Fibroblast of the aortic adventitia (primary cell): ENCODE measurements around the gene GLT1D1. TPM values are rescaled to one million over a fixed set of nuclear protein-coding genes. Genes with fewer than 3 reads are reported as not detected.
A peak's percentile ranks its signal among the peaks of the same experiment; 100 is the strongest.

Experiments used
- DNase-seq: peaks from one replicate; pipeline ENCODE4 v3.0.0-alpha.2; 2010; ENCODE audit warnings: low read depth
- H3K4me3 ChIP-seq: 2 replicates; pipeline ENCODE4 v1.5.1; 2011; ENCODE audit warnings: low read depth, mild to moderate bottlenecking, control low read depth, low read length, moderate library complexity
- CTCF ChIP-seq: IDR thresholded peaks from 2 replicates; pipeline ENCODE4 v1.5.1; 2011; ENCODE audit warnings: mild to moderate bottlenecking, low read length, control low read depth, inconsistent platforms; ENCODE audit not compliant: insufficient read depth
- total RNA-seq: library from RNA; depleted of rRNA; stranded (reverse); fragments of >200 nt; gene quantifications from 2 replicates; pipeline ENCODE4 v1.2.3, GENCODE V29; 2012; ENCODE audit warnings: low replicate concordance

The GLT1D1 gene
- total RNA-seq, 1 donor: not detected

- no peak for DNase-seq
- no peak overlapping the region for H3K4me3 ChIP-seq
- no peak for TF ChIP-seq CTCF
These were observed 61.8 kb downstream of the GLT1D1 start for GRCh38 chr12:128914908-128915563.

- H3K4me3 ChIP-seq: no peak overlapping the region
- DNase-seq: no peak
- no peak for TF ChIP-seq CTCF
These were observed 63.1 kb downstream of the GLT1D1 start for GRCh38 chr12:128916425-128916824.

DNA sequence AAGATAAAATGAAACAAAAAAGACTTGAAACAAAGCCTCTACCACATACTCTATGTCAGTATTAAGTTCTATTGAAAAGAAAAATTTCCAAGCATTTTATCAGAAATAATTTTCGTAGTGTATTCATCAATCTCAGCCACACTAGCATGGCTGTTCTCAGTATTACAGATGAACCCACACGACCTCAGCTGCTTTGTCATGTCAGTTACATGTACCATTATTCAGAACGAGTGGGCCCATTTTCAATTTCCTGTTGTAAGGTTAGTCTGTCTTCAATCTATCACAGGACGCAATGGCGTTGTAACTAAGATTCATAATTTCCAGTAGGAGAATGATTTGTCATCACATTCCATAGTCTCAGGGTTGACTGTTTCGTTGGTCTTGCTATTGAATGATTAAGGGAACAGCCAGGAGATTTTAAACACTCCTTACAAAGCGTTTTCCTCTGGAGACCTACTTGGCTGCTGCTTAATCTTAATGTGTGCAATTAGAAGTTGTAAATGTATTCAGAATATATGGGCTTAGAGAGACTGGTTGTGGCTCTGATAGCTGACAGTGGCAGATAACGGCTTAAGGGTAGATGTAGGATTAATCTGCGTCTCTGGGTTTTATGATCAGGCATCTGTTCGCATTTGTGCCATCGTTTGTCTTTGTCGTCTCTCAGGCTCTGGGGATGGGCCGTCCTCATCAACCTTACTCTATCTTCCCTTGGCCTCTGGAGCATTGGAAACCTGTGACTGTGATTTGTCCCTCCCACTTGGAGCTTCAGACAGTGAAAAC is 65.4 kb downstream of the GLT1D1 start:
- no peak for DNase-seq
- no peak for TF ChIP-seq CTCF
- no peak overlapping the region for H3K4me3 ChIP-seq

GRCh38 chr12:128920468-128920867 is 67.2 kb downstream of the GLT1D1 start:
- H3K4me3 ChIP-seq: no peak overlapping the region
- no peak for TF ChIP-seq CTCF
- peak; percentile 15 for DNase-seq

DNA sequence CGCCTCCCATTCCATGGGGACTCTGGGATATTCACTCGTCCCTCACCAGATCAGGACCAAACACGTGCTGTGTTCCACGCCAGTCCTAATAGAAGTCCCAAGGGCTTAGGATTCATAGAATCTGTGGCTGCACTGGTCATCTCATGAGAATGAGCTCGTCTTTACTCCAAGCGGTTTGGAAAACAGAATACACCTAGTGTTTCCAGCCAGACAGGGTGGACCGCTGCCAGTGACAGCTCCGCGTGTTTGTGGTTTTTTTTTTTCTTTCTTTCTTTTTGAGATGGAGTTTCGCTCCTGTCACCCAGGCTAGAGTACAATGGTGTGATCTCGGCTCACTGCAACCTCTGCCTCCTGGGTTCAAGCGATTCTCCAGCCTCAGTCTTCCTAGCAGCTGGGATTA is 75.1 kb downstream of the GLT1D1 start:
- TF ChIP-seq CTCF: no peak
- H3K4me3 ChIP-seq: no peak overlapping the region
- DNase-seq: no peak

DNA sequence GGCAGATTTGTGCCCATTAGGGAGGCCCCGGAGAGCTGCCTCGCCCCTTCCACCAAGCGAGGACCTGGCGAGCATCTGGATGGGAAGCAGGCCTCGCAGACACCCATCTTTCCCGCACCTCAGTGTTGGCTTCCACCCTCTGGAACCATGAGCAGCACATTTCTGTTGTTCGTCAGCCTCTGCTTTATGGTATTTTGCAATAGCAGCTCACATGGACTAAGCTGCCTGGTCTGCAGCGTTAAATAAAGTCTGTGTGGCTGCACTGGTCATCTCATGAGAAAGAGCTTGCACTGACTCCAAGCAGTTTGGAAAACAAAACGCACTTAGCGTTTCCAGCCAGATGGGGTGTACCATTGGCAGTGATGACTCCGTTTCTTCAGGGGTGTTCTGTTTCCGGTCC is 75.8 kb downstream of the GLT1D1 start:
- H3K4me3 ChIP-seq: no peak overlapping the region
- DNase-seq: no peak
- TF ChIP-seq CTCF: no peak

DNA sequence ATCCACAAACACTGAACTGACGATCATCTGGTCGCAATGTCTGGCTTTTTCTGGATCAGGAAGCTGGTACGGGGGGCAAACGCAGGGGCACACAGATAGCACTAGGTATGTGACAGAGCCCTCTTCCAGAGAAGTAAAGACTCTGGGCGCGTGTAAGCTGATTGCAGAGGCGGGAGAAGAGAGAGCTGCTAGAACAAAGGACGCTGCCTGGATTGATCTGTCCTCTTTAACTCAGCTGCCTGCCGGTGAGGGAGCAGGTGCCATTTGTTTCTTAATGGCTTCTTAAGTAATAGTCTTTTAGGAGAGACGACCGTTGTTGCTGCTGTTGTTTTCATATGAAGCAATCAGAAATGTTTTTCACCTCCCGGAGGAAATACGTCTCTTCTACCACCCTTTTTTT is 77.3 kb downstream of the GLT1D1 start:
- no peak for TF ChIP-seq CTCF
- H3K4me3 ChIP-seq: no peak overlapping the region

More for the DNA sequence above, 77.3 kb downstream of the GLT1D1 start:
- DNase-seq: no peak
